OCI-LY7 (cell line): ENCODE measurements around the gene IFNK. TPM values are rescaled to one million over a fixed set of nuclear protein-coding genes. Genes with fewer than 3 reads are reported as not detected.

Experiments used
- BruUV-seq: library from RNA; stranded (reverse); fragments of 400-500 nt; replicated peaks from 2 replicates; lab custom pipeline; 2021; lab: Mats Ljungman, UMichigan
- CTCF ChIA-PET: fragments of 300-600 bp; sonication (Branson Sonifier 250); formaldehyde crosslinking; loops from one replicate; lab custom pipeline; 2022; ENCODE audit warnings: antibody characterized with exemption; ENCODE audit not compliant: unreplicated experiment; lab: Charles Lee
- POLR2A ChIA-PET: fragments of 300-600 bp; sonication (Branson Sonifier 250); formaldehyde crosslinking; loops from one replicate; lab custom pipeline; 2022; ENCODE audit warnings: antibody characterized with exemption; lab: Charles Lee
- DNase-seq: peaks from one replicate; pipeline ENCODE4 v3.0.0-alpha.2; 2015; ENCODE audit warnings: low spot score
- H2AFZ ChIP-seq: fragments of 200-600 bp; sonication (generic), shearing (Covaris generic); 2 replicates; pipeline ENCODE4 v1.6.1; 2014; ENCODE audit warnings: mild to moderate bottlenecking, antibody characterized with exemption, low read length, moderate library complexity
- H3K27ac ChIP-seq: fragments of 200-600 bp; sonication (generic); 2 replicates; pipeline ENCODE4 v1.5.1; 2014; ENCODE audit warnings: mixed run types, low read depth, mild to moderate bottlenecking, moderate library complexity, low read length, inconsistent platforms; ENCODE audit not compliant: poor library complexity, severe bottlenecking
- H3K36me3 ChIP-seq: fragments of 200-600 bp; sonication (generic); 2 replicates; pipeline ENCODE4 v1.6.1; 2014; ENCODE audit warnings: mild to moderate bottlenecking, antibody characterized with exemption, low read length, moderate library complexity, mixed read lengths; ENCODE audit not compliant: insufficient read depth
- H3K4me1 ChIP-seq: fragments of 200-600 bp; sonication (generic); 2 replicates; pipeline ENCODE4 v1.5.1; 2014; ENCODE audit warnings: mild to moderate bottlenecking, low read length; ENCODE audit not compliant: insufficient read depth, poor library complexity, severe bottlenecking
- H3K4me2 ChIP-seq: fragments of 200-600 bp; sonication (generic); 2 replicates; pipeline ENCODE4 v1.6.1; 2014; ENCODE audit warnings: mild to moderate bottlenecking, low read length
- H3K4me3 ChIP-seq: fragments of 200-600 bp; sonication (generic); 2 replicates; pipeline ENCODE4 v1.5.1; 2014; ENCODE audit warnings: mild to moderate bottlenecking, low read depth, low read length; ENCODE audit not compliant: poor library complexity, severe bottlenecking
- H3K79me2 ChIP-seq: fragments of 200-600 bp; sonication (generic); 2 replicates; pipeline ENCODE4 v1.6.1; 2016; ENCODE audit warnings: low read depth, mild to moderate bottlenecking, low read length, moderate library complexity, mixed read lengths; ENCODE audit not compliant: insufficient read depth
- H3K9me2 ChIP-seq: fragments of 200-600 bp; sonication (generic); 2 replicates; pipeline ENCODE4 v1.6.1; 2016; ENCODE audit warnings: mild to moderate bottlenecking, low read length, mixed read lengths; ENCODE audit not compliant: insufficient read depth
- H3K9me3 ChIP-seq: fragments of 200-600 bp; sonication (generic); 2 replicates; pipeline ENCODE4 v1.6.1; 2014; ENCODE audit warnings: mild to moderate bottlenecking, mixed run types, low read length, mixed read lengths
- H4K20me1 ChIP-seq: fragments of 200-600 bp; sonication (generic); 2 replicates; pipeline ENCODE4 v1.6.1; 2014; ENCODE audit warnings: mild to moderate bottlenecking, antibody characterized with exemption, low read length, moderate library complexity, mixed read lengths; ENCODE audit not compliant: insufficient read depth
- EZH2phosphoT487 ChIP-seq: fragments of 200-600 bp; sonication (generic); IDR thresholded peaks from 2 replicates; pipeline ENCODE4 v1.6.1; 2018; ENCODE audit warnings: low read depth, borderline replicate concordance, mild to moderate bottlenecking, mixed run types, antibody characterized with exemption, low read length, moderate library complexity, mixed read lengths
- intact Hi-C: fragments of 100-400 bp; cut with micrococcal nuclease; formaldehyde crosslinking; loops from one replicate; pipeline ENCODE4 v1.10.0; 2022; ENCODE audit not compliant: unreplicated experiment
- total RNA-seq, 2 experiments: library from RNA; depleted of rRNA in 1 of 2; stranded (reverse); fragments of >200 nt in 1 of 2; shearing (Covaris generic) in 1 of 2; gene quantifications; 2 replicates each; pipeline ENCODE4 v1.2.3, GENCODE V29; 2014 to 2022
- TF ChIP-seq, protein P1 (sequence below): fragments of 200-600 bp; sonication (generic); conservative IDR thresholded peaks from 2 replicates; pipeline ENCODE4 v1.5.1; 2014; ENCODE audit warnings: mild to moderate bottlenecking, antibody characterized with exemption, low read length, moderate library complexity, mixed read lengths

Gene IFNK
- total RNA-seq, 2 experiments from 2014 or later: not detected

DNA sequence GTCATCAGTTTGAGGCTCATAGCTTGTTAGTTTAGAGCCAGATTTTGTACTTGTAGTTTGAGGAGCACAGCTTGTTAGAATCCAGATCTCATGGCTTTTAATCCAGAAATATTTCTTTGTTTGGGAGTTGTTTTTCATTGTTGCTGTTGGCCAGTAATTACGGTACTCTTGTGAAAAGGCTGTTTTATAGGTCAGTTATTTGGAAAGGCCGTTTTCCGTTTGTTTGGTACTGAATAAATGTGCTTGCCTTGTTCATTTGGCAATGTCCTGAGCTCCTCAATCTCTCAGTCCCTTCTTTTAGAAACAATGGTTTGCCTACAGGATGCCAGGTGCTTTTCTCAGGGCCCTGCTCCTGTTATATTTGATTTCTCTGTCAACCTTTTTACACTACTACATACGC is 10.0 kb downstream of the IFNK start:
- Histone ChIP-seq H3K9me2 (no peaks in the 10 kb centered on the region), H3K4me1 (peaks cover 4% of the 10 kb centered on the region), H3K4me2 (no peak overlapping the region), H3K4me3 (no peak overlapping the region), H3K36me3 (no peaks in the 10 kb centered on the region), H3K27ac (no peak overlapping the region), H3K79me2 (no peaks in the 10 kb centered on the region), H2AFZ (no peak overlapping the region), H4K20me1 (no peaks in the 10 kb centered on the region), H3K9me3 (no peaks in the 10 kb centered on the region)
- ChIA-PET CTCF (interaction anchor here (0.9 kb wide), 1 partner anchor 117 kb away, joined by 3 read pairs; no protein-coding TSS in a partner anchor), POLR2A (interaction anchor here (0.6 kb wide), 1 partner anchor 35 kb away, joined by 3 read pairs; no protein-coding TSS in a partner anchor)
- no TSS peak for BruUV-seq
- intact Hi-C loops: no loop called here
- TF ChIP-seq EZH2phosphoT487: no peak
- TF ChIP-seq, protein P1, sequence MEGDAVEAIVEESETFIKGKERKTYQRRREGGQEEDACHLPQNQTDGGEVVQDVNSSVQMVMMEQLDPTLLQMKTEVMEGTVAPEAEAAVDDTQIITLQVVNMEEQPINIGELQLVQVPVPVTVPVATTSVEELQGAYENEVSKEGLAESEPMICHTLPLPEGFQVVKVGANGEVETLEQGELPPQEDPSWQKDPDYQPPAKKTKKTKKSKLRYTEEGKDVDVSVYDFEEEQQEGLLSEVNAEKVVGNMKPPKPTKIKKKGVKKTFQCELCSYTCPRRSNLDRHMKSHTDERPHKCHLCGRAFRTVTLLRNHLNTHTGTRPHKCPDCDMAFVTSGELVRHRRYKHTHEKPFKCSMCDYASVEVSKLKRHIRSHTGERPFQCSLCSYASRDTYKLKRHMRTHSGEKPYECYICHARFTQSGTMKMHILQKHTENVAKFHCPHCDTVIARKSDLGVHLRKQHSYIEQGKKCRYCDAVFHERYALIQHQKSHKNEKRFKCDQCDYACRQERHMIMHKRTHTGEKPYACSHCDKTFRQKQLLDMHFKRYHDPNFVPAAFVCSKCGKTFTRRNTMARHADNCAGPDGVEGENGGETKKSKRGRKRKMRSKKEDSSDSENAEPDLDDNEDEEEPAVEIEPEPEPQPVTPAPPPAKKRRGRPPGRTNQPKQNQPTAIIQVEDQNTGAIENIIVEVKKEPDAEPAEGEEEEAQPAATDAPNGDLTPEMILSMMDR: no peak
- no peak for DNase-seq

DNA sequence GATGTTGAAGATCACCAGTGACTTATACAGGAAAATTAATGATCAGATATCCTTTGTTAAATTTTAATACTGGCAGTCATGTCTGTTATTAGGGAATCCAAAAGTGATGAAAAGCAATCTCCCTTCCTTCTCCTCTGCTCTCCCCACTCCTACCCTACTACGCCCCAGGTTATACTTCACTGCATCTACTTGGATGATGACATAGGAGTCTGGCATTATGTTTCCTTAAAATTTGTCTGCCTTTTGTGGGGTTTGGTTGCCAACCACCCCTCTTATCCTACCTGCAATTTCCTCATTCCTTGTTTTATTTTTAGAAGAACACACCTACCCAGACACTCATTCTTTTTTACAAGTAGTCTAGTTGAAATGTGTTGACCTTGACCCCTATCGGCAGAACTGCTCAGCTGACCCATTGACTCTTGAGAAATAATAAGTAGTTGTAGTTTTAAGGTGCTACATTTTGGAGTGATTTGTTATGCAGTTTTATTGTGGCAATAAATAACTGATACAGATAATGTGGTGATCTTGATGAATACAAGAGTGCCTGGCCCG is 10.6 kb downstream of the IFNK start:
- POLR2A ChIA-PET: interaction anchor here (0.6 kb wide), 1 partner anchor 34 kb away, joined by 3 read pairs; no protein-coding TSS in a partner anchor

DNA sequence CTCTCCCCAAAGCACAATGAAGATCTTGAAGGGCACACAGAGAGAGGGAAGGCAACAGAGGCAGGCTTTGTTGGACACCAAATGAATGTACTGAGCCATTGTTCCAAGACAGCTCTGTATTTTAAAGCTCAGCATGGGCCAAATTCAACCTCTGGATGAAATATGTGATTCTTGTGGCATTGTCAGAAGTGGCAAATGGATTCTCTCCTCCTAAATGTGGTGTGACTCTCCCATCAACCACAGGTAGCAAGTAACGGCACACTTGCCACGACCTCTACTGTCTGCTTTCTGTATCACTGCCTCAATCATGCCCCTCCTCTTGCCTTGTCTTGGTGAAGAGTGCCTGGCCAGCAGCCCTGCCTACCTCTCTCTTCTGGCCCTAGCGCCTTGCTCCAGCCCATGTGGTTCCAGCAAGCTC is 11.6 kb downstream of the IFNK start:
- H3K79me2 ChIP-seq: no peaks in the 10 kb centered on the region
- H4K20me1 ChIP-seq: no peaks in the 10 kb centered on the region
- TF ChIP-seq, protein P1: peak; percentile 64
- no peak for TF ChIP-seq EZH2phosphoT487
- no peak overlapping the region for H2AFZ ChIP-seq
- intact Hi-C loops: no loop called here
- BruUV-seq: no TSS peak
- no peaks in the 10 kb centered on the region for H3K9me2 ChIP-seq
- CTCF ChIA-PET: no interaction called here
- peak; percentile 16 for DNase-seq
- H3K27ac ChIP-seq: no peak overlapping the region
- POLR2A ChIA-PET: no interaction called here
- H3K4me3 ChIP-seq: no peak overlapping the region
- H3K4me2 ChIP-seq: no peak overlapping the region
- no peaks in the 10 kb centered on the region for H3K9me3 ChIP-seq
- no peaks in the 10 kb centered on the region for H3K36me3 ChIP-seq
- H3K4me1 ChIP-seq: no peaks in the 10 kb centered on the region

More for the DNA sequence above, 10.6 kb downstream of the IFNK start:
- BruUV-seq: no TSS peak
- no peak overlapping the region for H3K4me2 ChIP-seq
- intact Hi-C loops: no loop called here
- H4K20me1 ChIP-seq: no peaks in the 10 kb centered on the region
- H3K79me2 ChIP-seq: no peaks in the 10 kb centered on the region
- H3K9me2 ChIP-seq: no peaks in the 10 kb centered on the region
- H3K4me3 ChIP-seq: no peak overlapping the region
- CTCF ChIA-PET: interaction anchor here (0.9 kb wide), 1 partner anchor 118 kb away, joined by 3 read pairs; no protein-coding TSS in a partner anchor
- no peaks in the 10 kb centered on the region for H3K9me3 ChIP-seq
- H3K27ac ChIP-seq: no peak overlapping the region
- TF ChIP-seq, protein P1: no peak
- TF ChIP-seq EZH2phosphoT487: no peak
- H3K4me1 ChIP-seq: no peaks in the 10 kb centered on the region
- DNase-seq: no peak
- no peaks in the 10 kb centered on the region for H3K36me3 ChIP-seq
- H2AFZ ChIP-seq: no peak overlapping the region
